CD4-positive, alpha-beta T cell treated with Interleukin-10 for 1 hour (primary cell): Measurements from ENCODE around the gene CASP5.
A peak's percentile ranks its signal among the peaks of the same experiment; 100 is the strongest.
"Not testable (repeated sequence)": the region's sequence is repeated elsewhere in the genome, so short reads cannot be mapped to it uniquely, and the experiment has no call there.

Source experiments
- DNase-seq: peaks from one replicate; pipeline ENCODE4 v3.0.0-alpha.2; 2020

The CASP5 gene

DNA sequence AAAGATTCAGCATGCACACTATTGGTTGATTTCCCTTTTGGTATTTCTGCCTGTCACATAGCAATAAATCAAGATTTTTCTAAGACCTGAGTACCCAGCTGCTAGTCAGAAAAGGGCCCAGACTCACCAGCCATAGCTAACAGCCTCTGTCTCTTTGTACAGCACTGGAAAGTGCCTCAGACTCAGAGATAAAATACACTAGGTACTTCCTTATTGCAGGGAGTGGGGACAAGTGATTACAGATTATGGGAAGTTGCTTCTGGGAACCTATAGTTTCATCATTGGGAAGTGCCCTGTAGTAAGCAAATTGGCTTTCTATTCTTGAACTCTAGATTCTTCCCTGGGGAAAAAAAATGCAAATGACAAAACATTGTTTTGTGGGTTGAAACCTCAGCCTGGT lies at the start of gene CASP5:
TSS of gene CASP5 (minus strand) at position 166 of the 400 bp plus-strand sequence. CDS start at position 134, 32 bp downstream.
- no peak for DNase-seq

- DNase-seq: not testable (repeated sequence)
Observed at GRCh38 chr11:105072080-105072479, 49.1 kb upstream of the CASP5 start.

DNA sequence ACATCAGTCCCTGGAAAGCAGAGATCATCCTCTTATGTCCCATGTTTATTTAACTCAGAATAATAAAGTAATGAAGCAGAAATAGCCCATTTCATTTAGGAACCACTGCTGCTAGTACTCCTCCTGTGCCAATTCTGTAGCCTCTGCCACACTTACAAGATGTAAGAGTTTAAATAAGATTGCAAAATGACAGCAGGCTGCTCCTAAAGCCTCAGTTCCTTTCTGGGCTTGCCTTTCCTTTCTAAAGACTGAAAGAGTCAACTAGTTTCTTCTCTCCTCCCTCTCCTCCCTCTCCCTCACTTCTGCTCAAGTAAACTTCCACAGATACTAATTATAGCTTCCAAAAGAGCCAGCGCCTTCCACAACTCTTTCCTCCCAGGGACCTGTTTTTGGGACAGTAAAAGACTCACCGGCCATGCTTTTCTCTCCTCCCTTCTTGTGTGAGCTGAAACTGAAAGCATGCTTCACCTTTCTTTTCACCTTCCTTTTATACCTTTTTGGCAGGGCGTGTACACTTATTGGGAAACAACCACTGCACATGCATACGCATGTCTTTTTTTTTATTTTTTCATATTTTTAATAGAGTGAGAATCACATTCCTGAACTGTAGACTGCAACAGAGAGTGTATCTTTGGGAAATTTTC lies 48.2 kb upstream of the CASP5 start:
- DNase-seq: peak; percentile 76

DNA sequence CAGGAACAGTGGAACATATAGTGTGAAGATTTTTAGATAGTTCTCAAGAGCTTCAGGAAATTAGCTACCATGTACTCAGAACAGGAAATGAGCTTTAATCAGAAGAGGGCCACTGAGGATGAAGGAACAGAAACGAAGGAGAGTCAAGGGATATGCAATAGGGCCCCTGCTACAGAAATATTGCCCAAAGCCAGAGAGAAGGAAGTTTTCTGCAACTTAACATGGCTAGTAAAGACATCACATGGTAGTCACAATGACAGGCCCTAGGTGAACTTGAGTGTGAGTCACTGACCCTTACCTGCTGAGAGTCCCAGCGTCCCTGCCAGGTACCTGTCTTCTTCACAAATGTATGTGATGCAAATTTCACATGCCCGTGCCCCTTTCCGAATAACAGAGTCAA lies 47.3 kb upstream of the CASP5 start:
- DNase-seq: peak; percentile 26

GRCh38 chr11:105069749-105070148 lies 46.8 kb upstream of the CASP5 start:
- peak; percentile 10 for DNase-seq

DNA sequence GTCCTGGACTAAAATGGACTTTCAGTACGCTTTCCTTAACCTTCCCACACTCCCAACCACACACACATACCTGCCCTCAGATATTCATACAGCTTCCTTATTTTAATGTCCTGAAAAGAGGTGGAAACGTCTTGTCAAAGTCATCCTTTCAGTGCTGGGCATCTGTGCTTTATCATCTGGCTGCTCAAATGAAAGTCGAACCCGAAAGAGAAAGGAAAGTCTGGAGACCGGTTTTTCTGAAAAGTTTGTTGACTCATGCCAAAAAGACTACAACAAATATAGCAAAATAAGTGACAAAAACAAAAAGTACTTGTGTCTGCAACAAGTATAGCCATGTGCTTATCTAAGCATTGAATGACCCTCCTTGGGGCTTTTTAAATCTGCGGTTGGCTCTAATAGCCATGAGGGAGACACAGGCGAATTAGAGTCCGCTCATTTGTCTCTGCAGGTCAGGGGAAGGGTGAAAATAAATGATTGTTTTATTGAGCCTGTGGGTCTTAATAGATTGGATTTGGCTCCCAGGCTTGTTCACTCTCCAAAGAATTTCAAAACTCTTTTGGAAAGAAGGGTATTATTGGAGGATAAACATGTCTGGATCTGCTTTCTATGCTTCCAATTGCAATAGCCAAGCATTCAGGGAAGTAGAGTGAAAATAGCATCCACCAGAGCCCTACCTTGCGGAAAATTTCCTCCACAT lies 40.4 kb upstream of the CASP5 start:
- not testable (repeated sequence) for DNase-seq

DNA sequence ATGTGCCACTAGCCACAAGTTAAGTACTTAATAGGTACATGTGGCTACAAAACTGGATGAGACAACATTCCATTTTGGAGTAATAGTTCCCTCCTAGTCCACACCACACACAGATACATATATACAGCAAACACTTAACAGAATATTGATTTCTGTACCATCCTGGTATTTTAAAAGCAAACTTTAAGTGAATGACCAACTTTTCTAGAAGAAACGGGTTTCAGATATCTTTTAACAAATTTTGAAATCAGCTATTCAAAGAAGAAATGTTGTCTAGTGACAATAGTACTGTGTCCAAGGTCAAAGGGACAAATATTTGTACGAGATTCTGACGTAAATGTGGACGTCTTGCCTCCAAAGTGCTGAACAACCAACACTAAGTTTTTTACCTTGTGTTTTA lies 34.5 kb upstream of the CASP5 start:
- no peak for DNase-seq

- DNase-seq: no peak
Observed at GRCh38 chr11:105056446-105056845, 33.5 kb upstream of the CASP5 start.

DNA sequence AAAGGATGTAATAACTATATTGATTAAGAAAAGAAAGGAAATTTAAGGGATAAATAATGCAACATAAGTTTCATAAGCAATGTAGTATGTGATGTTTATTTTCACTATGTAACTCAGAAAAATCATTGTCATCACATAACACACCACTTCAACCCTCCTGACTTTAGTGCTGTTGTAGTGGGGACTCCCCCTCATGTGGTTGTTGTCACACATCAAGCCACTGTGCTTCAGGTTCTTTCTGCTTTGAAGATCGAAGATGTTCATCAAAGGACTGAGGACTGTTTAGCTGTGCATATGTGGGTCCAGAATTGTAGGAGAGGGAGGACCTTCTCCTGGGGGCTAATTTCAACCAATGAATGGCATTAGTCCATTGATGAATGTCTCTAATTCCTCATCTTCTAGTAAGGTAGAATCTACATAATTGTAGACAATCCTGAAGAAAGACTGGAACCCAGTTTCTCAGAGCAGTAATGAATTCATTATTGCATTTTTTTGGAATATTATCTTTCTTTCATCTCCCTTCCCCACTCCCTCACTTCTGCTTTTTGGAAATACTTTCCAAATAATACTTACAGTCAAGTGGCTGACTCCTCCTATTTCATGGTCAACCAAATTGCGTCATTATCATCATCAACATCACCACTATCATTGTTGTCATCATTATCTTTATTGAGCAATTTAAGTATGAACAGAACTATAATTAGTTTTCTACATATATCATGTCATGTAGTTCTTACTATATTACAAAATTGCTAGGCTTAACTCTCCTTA lies 31.9 kb upstream of the CASP5 start:
- no peak for DNase-seq

DNA sequence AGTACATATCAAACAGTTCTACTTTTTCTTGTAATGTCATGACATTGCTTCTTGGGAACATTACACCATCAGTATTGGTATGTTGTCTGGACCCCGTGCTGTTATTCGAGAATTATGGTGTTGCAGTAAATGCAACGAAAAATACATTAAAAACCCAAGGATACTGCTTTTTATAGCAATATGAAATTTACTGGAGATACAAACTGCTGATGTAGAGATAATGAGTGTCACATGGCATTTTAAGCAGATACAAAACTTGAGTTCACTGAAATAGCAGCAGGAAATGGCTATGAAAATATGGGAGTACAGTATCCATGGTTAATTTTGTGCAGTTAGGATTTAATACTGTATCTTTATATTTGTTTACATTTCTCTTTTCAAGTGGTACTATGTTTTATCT lies 29.5 kb upstream of the CASP5 start:
- no peak for DNase-seq

DNA sequence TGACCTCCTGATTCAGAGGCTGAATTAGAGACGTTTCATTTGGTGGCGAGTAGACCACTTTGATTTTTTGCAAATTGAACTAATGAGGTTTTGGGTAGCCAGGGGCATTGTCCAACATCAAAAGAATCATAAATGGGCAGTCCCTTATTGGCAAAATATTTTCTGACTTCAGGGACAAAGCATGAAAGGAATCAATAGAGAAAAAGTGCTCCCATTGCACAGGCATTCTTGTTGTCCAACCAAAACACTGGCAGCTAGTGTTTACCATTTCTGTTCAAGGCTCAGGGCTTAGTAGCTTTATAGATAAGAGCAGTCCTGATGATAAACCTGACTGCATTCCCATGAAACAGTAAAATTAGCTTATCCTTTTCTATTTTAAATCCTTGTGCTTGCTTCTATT lies 28.6 kb upstream of the CASP5 start:
- no peak for DNase-seq

DNA sequence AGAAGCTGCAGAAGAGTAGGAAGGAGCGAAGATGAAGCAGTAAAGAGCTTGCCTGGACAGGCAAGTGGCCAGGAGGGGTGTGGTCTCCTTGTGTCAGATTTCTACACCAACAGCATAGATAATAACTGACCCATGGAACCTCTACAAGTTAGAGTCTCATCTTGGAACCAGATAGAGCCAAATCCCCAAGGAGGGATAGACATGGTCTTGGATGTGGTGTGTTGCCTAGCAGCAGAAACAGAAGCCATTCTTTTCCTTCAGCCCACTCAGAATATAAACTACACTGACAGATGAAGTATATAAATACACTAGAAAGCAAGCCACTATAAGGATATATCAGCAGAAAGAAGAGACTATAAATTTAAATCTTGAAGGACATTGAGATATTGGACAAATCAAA lies 26.5 kb upstream of the CASP5 start:
- DNase-seq: no peak

GRCh38 chr11:105046898-105047579 lies 24.1 kb upstream of the CASP5 start:
- no peak for DNase-seq

GRCh38 chr11:105045676-105046296 lies 22.8 kb upstream of the CASP5 start:
- no peak for DNase-seq

DNA sequence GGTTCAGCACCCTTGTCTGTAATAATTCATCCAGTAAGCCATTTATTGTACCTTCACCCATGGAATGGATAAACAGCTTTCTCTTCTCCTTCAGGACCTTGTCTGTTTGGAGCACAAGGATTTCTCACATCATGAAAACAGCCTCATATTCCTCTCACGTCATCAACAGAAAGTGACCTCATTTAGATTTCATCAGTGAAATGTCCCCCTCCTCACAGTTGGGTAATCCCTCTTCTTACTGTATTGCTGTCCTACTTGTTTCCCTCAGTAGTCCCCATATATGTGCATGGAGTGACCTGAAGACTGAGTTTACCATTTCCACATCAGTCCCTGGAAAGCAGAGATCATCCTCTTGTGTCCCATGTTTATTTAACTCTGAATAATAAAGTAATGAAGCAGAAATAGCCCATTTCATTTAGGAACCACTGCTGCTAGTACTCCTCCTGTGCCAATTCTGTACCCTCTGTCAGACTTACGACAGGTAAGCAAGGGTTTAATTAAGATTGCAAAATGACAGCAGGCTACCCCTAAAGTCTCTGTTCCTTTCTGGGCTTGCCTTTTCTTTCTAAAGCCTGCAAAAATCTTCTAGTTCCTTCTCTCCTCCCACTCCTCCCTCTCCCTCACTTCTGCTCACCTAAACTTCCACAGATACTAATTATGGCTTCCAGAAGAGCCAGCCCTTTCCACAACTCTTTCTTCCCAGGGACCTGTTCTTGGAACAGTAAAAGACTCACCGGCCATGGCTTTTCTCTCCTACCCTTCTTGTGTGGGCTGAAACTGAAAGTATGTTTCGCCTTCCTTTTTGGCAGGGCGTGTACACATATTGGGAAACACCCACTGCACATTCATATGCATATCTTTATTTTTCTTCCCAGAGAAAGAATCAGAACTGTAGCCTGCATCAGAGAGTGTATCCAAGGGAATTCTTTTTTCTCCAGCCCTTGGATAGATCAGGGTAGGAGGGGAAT lies 21.9 kb upstream of the CASP5 start, which contains the start of gene CARD16:
TSS of gene CARD16 (minus strand) at position 779 of the 968 bp plus-strand sequence. CDS start at position 741, 38 bp downstream.
- peak; percentile 66 for DNase-seq

DNA sequence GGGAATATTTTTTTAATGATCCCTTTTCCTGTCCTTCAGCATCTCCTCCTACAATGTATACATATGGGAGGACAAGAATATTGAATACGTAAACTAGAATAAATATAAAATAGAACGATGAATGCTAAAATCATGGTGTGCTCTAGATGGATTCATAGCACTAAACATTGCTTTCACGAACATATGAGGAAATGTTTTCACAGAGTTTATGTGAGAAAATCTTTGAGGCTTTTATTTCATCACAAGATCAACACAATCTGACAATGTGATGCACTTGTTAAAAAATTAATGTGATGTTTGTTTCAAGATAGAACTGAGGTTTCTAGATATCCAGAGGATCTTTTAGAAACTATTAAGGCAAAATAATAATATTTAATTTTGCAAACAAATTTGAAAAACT lies 19.2 kb upstream of the CASP5 start:
- DNase-seq: no peak

- no peak for DNase-seq
Observed at GRCh38 chr11:105040703-105041102, 17.7 kb upstream of the CASP5 start.

DNA sequence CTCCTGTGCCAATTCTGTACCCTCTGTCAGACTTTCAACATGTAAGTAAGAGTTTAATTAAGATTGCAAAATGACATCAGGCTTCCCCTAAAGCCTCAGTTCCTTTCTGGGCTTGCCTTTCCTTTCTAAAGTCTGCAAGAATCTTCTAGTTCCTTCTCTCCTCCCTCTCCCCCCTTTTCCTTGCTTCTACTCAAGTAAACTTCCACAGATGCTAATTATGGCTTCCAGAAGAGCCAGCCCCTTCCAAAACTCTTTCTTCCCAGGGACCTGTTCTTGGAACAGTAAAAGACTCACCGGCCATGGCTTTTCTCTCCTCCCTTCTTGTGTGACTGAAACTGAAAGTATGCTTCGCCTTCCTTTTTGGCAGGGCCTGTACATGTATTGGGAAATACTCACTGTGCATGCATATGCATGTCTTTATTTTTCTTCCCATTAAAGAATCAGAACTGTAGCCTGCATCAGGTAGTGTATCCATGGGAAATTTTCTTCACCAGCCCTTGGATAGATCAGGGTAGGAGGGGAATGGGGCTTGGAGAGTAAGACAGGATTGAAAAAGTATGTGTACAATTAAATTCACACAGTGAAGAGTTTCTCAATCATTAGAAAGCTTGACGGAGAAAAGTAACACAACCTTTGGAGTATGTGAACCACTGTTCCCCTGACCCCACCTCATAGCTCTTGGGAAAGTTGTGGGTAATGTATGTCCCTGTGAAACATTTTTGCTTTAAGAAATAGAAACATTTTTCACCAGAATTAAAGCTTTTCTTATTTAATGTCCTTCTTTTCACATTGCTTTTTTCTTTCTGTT lies 12.0 kb upstream of the CASP5 start, which contains the start of gene CASP1:
TSS of gene CASP1 (minus strand) at position 332 of the 808 bp plus-strand sequence. CDS start at position 301, 31 bp downstream.
- DNase-seq: peak; percentile 54

DNA sequence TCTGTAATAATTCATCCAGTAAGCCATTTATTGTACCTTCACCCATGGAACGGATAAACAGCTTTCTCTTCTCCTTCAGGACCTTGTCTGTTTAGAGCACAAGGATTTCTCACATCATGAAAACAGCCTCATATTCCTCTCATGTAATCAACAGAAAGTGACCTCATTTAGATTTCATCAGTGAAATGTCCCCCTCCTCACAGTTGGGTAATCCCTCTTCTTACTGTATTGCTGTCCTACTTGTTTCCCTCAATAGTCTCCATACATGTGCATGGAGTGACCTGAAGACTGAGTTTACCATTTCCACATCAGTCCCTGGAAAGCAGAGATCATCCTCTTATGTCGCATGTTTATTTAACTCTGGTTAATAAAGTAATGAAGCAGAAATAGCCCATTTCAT lies 11.4 kb upstream of the CASP5 start:
- DNase-seq: not testable (repeated sequence)

DNA sequence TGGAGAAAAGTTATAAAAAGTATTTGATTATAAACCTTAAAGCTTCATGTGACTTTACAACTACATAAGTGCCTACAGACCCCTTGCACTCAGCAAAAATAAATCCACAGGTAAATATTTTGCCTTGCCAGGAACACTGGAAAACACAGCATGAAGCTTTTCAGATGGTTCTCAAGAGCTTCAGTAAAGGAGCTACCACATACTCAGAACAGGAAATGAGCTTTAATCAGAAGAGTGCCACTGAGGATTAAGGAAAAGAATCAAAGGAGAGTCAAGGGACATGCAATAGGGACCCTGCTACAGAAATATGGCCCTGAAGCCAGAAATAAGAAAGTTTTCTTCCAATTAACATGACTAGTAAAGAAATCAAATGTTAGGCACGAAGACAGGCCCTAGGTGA lies 10.8 kb upstream of the CASP5 start:
- DNase-seq: peak; percentile 15
